IgD-negative memory B cell (primary cell): ENCODE data around the gene LGR6. TPM values are rescaled to one million over a fixed set of nuclear protein-coding genes. Genes with fewer than 3 reads are reported as not detected.

Experiments
- H3K27ac Mint-ChIP-seq, 3 donors: one replicate each; pipeline ENCODE4 v1.8.0; 2020 to 2022; ENCODE audit warnings: mild to moderate bottlenecking in 3 of 3, mixed read lengths in 3 of 3, moderate library complexity in 1 of 3
- H3K27me3 Mint-ChIP-seq: one replicate; pipeline ENCODE4 v1.8.0; 2021; ENCODE audit warnings: mixed read lengths
- H3K36me3 Mint-ChIP-seq: one replicate; pipeline ENCODE4 v1.8.0; 2020; ENCODE audit warnings: mild to moderate bottlenecking, mixed read lengths
- H3K4me1 Mint-ChIP-seq, 3 donors: one replicate each; pipeline ENCODE4 v1.8.0; 2020 to 2022; ENCODE audit warnings: mixed read lengths in 3 of 3, mild to moderate bottlenecking in 1 of 3
- H3K4me3 Mint-ChIP-seq, 4 donors: one replicate each; pipeline ENCODE4 v1.8.0; 2020 to 2022; ENCODE audit warnings: mild to moderate bottlenecking in 4 of 4, mixed read lengths in 4 of 4, moderate library complexity in 3 of 4
- H3K9me3 Mint-ChIP-seq, 3 donors: one replicate each; pipeline ENCODE4 v1.8.0; 2020 to 2021; ENCODE audit warnings: mixed read lengths in 3 of 3, mild to moderate bottlenecking in 1 of 3
- polyA plus RNA-seq: library from polyadenylated mRNA; unstranded; fragments of 300-500 nt; fragmentation: Illumina TruSeq; gene quantifications from one replicate; pipeline ENCODE4 v1.2.3, GENCODE V29; 2021

The LGR6 gene
- polyA plus RNA-seq, 1 donor from 2014 or later, result not detected

GRCh38 chr1:202240956-202241355 is 47.4 kb downstream of the LGR6 start:
- Mint-ChIP-seq H3K4me1 (peaks cover 0 to 5% (median 2%) of the 10 kb centered on the region in 3 donors), H3K36me3 (no peaks in the 10 kb centered on the region), H3K27me3 (peaks cover 20% of the 10 kb centered on the region), H3K9me3 (no peaks in the 10 kb centered on the region), H3K4me3 (no peak overlapping the region), H3K27ac (no peak overlapping the region)

DNA sequence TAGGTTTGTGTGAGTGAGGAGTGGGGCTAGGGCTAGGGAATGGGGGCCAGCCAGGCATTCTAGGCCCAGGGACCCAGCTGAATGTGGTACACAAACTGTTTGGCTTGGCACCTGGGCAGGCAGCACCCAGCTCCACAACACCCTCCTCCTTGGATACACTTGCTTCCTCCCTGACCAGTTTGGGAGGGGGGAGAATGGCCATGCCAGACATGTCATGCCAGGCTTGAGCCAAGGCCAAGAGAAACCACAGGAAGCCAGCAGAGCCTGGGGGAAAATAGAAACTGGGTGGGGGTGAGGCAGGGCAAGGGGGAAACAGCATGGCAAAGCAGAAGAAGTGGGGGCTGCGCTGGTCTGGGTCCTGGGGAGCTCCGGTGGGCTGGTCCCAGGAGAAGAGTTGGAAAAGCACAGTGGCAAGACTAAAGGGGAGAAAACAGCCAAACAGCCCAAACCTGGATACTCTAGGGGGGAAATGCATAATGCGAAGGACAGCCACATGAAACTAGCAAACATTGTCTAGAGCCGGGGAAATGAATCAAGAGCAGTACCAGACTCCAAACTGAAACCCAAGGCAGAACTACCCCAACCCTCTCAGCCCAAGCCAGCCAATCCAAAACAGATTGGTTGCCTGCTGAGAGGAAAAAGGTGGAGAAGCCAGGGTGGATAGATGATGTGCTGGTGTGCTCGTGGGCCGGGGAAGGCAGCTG is 47.9 kb downstream of the LGR6 start:
- H3K4me1 Mint-ChIP-seq, result peaks cover 0 to 5% (median 2%) of the 10 kb centered on the region in 3 donors
- no peaks in the 10 kb centered on the region for H3K36me3 Mint-ChIP-seq
- H3K27me3 Mint-ChIP-seq, result peaks cover 17% of the 10 kb centered on the region
- no peak overlapping the region for H3K4me3 Mint-ChIP-seq
- H3K27ac Mint-ChIP-seq, result no peak overlapping the region
- no peaks in the 10 kb centered on the region for H3K9me3 Mint-ChIP-seq

GRCh38 chr1:202242080-202242419 is 48.5 kb downstream of the LGR6 start:
- Mint-ChIP-seq H3K27ac (no peak overlapping the region), H3K4me1 (peaks cover 0 to 5% (median 2%) of the 10 kb centered on the region in 3 donors), H3K4me3 (no peak overlapping the region), H3K27me3 (peaks cover 12% of the 10 kb centered on the region), H3K36me3 (no peaks in the 10 kb centered on the region), H3K9me3 (no peaks in the 10 kb centered on the region)

DNA sequence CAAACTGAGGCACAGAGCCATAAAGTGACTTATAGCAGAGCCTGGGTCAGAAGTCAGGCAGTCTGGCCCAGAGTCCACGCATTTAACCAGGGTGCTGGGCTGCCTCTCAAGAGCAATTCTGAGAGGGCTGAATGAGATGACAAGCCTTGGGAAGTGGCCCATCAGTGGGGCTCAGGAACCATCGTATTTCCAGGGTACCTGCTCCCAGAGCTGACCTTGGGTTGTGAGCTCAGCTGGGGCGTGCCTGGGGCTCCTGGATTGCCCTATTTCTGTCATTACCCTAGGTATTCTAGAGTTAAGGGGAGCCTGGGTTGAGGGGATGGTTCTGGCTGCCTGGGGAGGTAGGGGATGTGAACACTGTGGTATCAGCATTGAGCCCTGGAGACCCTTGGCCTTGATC is 49.4 kb downstream of the LGR6 start:
- Mint-ChIP-seq H3K4me3 (no peak overlapping the region), H3K27ac (no peak overlapping the region)

DNA sequence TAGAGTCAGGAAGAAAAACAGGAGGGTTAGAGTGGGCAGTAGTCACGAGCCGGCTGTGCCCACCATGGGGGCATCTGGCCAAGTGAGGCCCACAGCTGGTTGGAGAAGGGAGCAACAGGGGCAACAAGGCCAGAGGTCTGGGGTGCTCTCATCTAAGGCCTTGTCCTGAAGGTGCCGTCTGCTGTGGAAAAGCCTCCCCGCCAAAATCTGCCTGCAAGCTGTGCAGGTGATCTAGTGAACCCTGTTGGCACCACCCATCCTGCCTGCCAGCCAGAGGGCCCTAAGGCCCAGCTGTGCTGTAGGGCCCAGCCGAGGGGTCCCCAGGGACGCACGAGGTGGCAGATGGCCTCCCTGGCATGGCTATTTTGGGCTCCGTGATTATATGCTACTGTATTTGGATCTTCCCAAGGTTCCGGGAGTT is 51.3 kb downstream of the LGR6 start:
- Mint-ChIP-seq H3K36me3 (no peaks in the 10 kb centered on the region), H3K9me3 (no peaks in the 10 kb centered on the region), H3K27me3 (peaks cover 9% of the 10 kb centered on the region), H3K4me3 (no peak overlapping the region), H3K4me1 (peaks cover 0 to 5% (median 2%) of the 10 kb centered on the region in 3 donors), H3K27ac (no peak overlapping the region)

More for the DNA sequence above, 49.4 kb downstream of the LGR6 start:
- Mint-ChIP-seq H3K36me3 (no peaks in the 10 kb centered on the region), H3K27me3 (peaks cover 12% of the 10 kb centered on the region), H3K4me1 (peaks cover 0 to 5% (median 2%) of the 10 kb centered on the region in 3 donors), H3K9me3 (no peaks in the 10 kb centered on the region)

DNA sequence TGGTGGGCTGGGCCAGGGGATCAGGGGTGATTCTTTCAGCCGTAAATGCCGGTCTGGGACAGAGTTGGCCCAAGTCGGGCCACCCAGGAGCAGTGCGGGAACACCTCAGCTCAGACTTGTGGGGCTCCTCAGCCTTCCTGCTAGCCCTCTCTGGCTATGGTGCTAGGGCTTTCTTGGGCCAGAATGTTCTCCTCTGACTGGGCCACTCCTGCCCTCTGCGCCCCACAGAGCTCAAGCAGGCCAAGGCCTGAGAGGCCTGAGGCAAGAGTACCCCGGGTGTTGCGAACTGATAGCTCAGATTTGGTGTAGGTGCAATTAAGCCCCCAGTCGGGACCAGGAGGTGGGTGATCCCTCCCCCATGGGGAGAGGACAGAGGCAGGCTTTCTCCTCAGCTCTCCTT is 51.8 kb downstream of the LGR6 start:
- Mint-ChIP-seq H3K9me3 (no peaks in the 10 kb centered on the region), H3K4me1 (peaks cover 0 to 5% (median 5%) of the 10 kb centered on the region in 3 donors), H3K27me3 (peaks cover 9% of the 10 kb centered on the region), H3K36me3 (no peaks in the 10 kb centered on the region), H3K27ac (no peak overlapping the region), H3K4me3 (no peak overlapping the region)

DNA sequence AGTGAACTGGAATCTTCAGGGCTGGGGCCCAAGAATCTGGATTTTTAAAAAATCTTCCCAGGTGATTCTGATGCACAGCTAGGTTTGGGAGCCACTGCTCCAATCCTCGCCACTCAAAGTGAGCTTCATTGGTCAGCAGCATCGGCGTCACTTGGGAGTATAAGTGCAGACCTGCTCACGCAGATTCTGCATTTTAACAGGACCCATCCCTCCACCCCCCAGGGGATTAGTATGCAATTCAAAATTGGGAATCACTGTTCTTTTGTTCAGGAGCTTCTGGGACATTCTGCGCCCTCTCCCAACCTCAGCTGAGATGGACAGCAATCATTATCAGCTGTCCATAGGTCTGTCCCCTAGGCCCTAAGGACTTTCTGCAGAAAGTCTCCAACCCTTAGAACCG is 53.5 kb downstream of the LGR6 start:
- no peak overlapping the region for H3K27ac Mint-ChIP-seq
- no peak overlapping the region for H3K4me3 Mint-ChIP-seq
- H3K27me3 Mint-ChIP-seq, result peaks cover 6% of the 10 kb centered on the region
- H3K4me1 Mint-ChIP-seq, result peaks cover 0 to 5% (median 5%) of the 10 kb centered on the region in 3 donors
- no peaks in the 10 kb centered on the region for H3K9me3 Mint-ChIP-seq
- no peaks in the 10 kb centered on the region for H3K36me3 Mint-ChIP-seq

DNA sequence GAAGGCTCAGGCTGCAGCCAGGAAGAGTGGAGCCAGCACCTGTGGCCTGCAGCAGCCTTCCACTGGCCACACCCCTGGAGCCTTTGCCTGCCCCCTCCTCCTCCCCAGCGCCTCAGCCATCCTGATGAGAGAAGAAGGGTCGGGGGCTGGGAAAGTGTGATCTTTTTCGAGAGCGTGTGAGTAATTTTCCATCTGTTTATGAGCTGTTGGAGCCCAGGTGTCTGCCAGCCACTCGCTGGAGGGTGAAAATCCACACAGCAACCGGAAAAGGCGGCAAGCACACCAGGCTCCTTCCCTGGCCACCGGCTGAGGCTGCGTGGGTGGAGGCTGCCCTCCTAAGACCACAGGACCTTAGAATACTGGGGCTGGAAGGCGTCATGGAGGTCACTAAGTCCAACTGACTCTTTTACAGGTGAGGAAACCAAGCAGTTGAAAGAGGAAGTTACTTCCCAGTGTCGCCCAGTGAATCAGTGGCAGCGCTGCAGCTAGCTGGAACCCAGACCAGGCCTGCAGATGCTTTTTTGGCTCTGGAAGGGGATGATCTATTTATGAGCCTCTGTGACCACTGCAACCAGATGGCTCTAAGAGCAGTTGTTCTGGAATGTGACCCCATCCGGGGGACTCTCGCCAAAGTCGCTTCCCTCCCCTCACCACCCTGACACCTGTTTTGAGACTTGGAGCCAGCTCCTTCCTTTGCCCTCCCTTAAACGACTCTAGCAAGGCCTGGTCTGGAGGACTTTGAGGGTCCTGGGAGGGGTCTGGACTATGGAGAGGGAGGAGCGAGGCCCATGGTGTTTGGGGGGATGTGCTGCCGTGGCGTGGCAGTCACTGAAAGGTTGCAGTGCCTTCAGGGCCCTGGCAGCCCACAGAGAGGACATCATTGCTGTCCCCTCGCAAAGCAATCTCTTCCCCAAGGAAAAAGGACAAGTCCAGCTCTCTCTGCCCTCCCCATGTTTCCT is 54.5 kb downstream of the LGR6 start:
- H3K4me1 Mint-ChIP-seq, result peaks cover 0 to 5% (median 5%) of the 10 kb centered on the region in 3 donors
- no peaks in the 10 kb centered on the region for H3K36me3 Mint-ChIP-seq
- H3K27ac Mint-ChIP-seq, result no peak overlapping the region
- no peaks in the 10 kb centered on the region for H3K9me3 Mint-ChIP-seq
- H3K4me3 Mint-ChIP-seq, result no peak overlapping the region
- H3K27me3 Mint-ChIP-seq, result peaks cover 6% of the 10 kb centered on the region

- H3K9me3 Mint-ChIP-seq, result no peaks in the 10 kb centered on the region
- H3K27me3 Mint-ChIP-seq, result peaks cover 6% of the 10 kb centered on the region
- peaks cover 0 to 5% (median 5%) of the 10 kb centered on the region in 3 donors for H3K4me1 Mint-ChIP-seq
- no peak overlapping the region for H3K27ac Mint-ChIP-seq
- no peak overlapping the region for H3K4me3 Mint-ChIP-seq
- no peaks in the 10 kb centered on the region for H3K36me3 Mint-ChIP-seq
Measured at GRCh38 chr1:202248861-202249260, 55.3 kb downstream of the LGR6 start.

GRCh38 chr1:202249436-202249835 is 55.8 kb downstream of the LGR6 start:
- Mint-ChIP-seq H3K9me3 (no peaks in the 10 kb centered on the region), H3K4me1 (peaks cover 0 to 5% (median 4%) of the 10 kb centered on the region in 3 donors), H3K27ac (no peak overlapping the region), H3K4me3 (no peak overlapping the region), H3K27me3 (peaks cover 6% of the 10 kb centered on the region), H3K36me3 (no peaks in the 10 kb centered on the region)

- Mint-ChIP-seq H3K36me3 (no peaks in the 10 kb centered on the region), H3K9me3 (no peaks in the 10 kb centered on the region), H3K27me3 (peaks cover 6% of the 10 kb centered on the region), H3K4me3 (no peak overlapping the region), H3K27ac (no peak overlapping the region), H3K4me1 (peaks cover 0 to 8% (median 0%) of the 10 kb centered on the region in 3 donors)
Measured at GRCh38 chr1:202249846-202250245, 56.2 kb downstream of the LGR6 start.

DNA sequence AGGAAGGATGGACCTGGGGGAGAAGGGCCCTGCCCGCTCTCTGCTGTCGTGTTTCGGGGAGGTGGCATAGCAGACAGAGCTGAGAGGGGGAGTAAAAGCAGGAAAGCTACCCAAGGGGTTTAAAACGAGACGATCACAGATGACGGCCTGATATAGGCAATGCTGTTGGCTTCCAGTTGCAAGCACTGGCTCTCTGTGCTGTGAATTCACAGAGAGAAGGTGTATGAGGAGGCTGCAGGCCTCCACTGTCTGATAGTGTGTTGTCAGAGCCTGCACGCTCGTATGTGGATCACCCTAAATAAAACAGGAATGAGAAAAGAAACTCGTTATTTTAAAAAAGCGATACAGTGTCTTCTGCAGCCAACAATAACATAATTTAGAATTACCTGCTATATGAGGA is 57.4 kb downstream of the LGR6 start:
- no peak overlapping the region for H3K4me3 Mint-ChIP-seq
- no peaks in the 10 kb centered on the region for H3K36me3 Mint-ChIP-seq
- peaks cover 6% of the 10 kb centered on the region for H3K27me3 Mint-ChIP-seq
- peaks cover 0 to 8% (median 0%) of the 10 kb centered on the region in 3 donors for H3K4me1 Mint-ChIP-seq
- no peaks in the 10 kb centered on the region for H3K9me3 Mint-ChIP-seq
- no peak overlapping the region for H3K27ac Mint-ChIP-seq

DNA sequence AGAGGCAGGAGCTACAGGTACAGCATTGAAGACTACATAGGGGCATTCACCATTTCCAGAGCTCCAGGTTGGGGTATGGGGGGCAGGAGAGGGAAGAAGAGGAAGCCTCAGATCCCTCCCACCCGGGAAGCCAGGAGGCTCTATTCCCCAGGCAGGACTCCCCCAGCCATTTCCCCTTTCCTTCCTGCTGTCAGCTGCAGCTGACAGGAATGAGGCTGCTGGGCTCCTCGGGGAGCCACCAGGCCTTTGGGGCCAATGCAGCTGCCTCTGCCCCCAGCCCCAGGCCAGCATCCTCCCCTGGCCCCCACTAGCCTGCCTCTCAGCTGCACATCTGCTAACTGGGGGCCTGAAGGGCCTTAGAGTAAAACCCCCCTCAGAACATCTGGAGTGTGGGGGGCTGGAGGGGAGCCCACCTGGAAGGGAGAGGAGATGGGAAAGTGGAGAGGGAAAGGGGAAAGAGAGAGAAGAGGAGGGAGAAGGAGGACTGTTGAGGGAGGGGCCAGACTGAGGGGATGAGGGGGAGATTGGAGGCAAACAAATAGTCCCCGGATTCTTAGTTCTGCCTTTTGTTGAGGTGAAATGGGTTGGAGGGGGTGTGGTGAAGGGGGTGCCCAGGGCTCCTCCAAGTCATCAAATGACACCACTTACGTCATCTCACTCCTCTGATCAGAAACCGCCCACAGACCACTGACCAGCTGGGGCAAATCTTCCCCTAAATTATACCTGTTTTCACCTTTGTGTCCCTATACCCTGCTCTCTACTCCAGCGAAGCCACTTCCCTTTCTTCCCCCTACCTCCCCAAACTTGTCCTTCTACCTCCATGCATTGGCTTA is 58.0 kb downstream of the LGR6 start:
- Mint-ChIP-seq H3K27me3 (peaks cover 6% of the 10 kb centered on the region), H3K9me3 (no peaks in the 10 kb centered on the region), H3K4me3 (no peak overlapping the region), H3K4me1 (peaks cover 0 to 8% (median 0%) of the 10 kb centered on the region in 3 donors), H3K36me3 (no peaks in the 10 kb centered on the region), H3K27ac (no peak overlapping the region)

- peaks cover 0 to 8% (median 0%) of the 10 kb centered on the region in 3 donors for H3K4me1 Mint-ChIP-seq
- no peak overlapping the region for H3K27ac Mint-ChIP-seq
- no peaks in the 10 kb centered on the region for H3K36me3 Mint-ChIP-seq
- H3K9me3 Mint-ChIP-seq, result no peaks in the 10 kb centered on the region
- H3K4me3 Mint-ChIP-seq, result no peak overlapping the region
- H3K27me3 Mint-ChIP-seq, result peaks cover 5% of the 10 kb centered on the region
Measured at GRCh38 chr1:202252271-202252670, 58.7 kb downstream of the LGR6 start.
